Measurements from ENCODE around the gene ZNF514.
"Not testable (repeated sequence)": the region's sequence is repeated elsewhere in the genome, so short reads cannot be mapped to it uniquely, and the experiment has no call there.

Gene ZNF514

DNA sequence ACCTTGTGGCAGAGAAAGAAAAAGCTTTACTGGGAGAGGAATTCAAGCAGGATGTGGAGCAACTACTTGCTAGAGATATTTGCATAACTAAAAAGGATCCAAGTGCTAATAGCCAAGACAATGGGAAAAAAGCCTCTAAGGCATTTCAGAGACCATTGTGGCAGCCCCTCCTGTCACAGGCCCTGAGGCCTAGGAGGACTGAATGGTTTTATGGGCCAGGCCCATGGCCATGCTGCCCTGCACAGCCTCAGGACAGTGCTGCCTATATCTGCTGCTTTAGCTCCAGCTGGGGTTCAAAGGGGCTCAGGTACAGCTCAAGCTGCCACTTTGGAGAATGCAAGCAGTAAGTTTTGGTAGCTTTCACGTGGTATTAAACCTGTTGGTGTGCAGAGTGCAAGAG, 20.9 kb downstream of the ZNF514 start:
- no peak for DNase-seq (ENCODE audit: low spot score)

DNA sequence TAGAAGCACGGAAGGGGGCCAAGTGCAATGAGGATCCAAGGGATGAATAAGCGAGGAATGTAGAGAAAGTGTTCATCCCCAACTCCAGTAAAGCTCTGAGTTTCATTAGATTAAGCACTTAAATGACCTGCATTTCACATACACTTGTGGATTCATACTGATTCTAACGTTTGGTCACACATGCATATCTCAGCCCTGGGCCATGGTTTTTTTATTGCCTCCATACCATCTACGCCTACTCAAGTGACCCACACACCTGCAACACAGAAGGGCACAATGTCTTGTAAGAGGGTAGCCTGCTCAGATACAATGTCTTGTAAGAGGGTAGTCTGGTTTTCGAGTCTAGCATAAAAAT, 37.5 kb downstream of the ZNF514 start:
- no peak for DNase-seq (ENCODE audit: low spot score)

DNA sequence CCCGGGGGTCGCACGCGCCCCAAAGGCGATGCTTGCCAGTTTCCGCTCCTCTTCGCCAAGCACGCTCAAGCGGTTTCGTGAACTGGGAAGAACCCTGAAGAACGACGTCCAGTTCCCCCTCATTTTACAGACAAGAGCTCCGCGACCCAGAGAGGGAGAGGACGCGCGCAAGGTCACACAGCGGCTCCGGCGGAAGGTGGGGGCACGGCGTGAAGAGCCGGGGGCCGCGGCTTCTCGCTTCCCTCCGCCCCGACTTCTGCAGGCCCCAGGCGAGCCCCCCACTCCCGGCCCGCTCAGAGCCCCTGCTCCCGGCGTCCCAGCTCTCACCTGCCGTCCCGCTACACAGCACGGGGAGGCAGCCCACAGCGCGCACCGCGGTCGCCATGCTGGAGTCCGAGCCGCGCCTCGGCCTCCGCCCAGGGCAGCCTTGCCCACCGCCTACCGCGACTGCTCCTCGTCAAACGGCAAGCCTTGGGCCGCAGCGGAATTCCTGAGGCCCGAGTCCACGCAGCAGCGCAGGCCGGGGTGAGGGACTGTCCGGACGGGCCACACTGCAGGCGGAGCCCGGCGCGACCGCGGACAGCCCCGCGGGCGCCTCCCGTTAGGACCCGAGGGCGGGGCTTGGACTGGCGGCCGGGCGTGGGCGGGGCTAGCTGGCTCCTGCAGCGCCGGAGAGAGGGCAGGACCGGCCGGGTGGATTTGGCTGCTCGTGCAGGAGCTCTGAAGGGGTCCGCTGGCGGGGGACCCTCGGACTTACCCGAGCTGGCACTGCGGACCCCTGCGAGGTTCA, 38.0 kb downstream of the ZNF514 start, which contains the start of gene MRPS5:
Gene MRPS5 (minus strand): TSS at position 402 of the 790 bp plus-strand sequence. CDS start 17 bp downstream, at position 385.
- peak; percentile 88 for DNase-seq (ENCODE audit: low spot score)

DNA sequence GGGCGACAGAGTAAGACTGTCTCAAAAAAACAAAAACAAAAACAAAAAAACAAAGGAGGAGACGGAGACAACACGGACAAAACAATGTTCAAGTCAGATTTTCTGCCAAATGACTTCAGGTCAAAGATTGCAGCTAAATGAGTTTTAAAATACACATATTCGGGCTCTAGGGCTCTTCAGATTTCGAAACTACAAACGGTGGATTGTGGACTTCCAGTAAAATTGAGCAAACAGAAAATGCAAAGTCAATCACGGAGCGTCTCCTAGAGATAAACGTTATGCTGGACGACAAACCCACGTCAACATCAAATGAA, 38.6 kb downstream of the ZNF514 start:
- no peak for DNase-seq (ENCODE audit: low spot score)

DNA sequence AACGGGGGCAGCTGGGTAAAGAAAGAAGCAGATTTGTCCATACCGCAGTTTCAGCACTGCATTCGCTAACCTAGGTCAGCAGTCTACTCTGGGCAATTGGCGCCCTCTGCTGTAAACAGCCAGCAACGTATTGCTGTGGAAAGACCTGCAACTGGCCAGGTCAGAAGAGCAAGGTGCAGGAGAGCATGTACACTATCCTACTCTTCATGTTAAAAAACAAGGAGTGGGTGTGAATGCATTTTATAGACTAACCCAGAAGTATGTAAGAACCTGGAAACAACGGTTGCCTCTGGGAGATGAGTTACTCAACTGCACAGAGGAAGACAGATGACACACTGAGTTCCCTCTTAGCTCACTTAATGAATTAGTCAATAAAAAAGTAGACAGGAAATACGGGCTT, 44.2 kb downstream of the ZNF514 start:
- DNase-seq (ENCODE audit: low spot score): peak; percentile 67

DNA sequence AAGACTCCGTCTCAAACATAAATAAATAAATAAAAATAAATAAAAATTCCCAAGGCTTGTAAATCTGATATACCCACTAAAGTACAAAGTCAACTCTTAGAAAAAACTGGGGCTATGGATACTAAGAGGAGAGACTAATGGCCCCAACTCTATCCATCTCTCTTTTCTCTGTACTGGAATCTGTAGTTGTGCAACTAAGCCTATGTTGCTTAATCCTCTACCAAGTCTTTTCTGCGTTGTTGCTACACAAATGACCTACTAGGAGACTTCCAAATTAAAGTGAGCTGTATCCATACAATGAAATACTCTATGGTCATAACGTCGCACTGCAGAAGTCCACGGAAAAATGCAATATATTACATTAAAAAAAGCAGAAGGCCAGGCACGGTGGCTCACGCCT, 46.2 kb downstream of the ZNF514 start:
- DNase-seq (ENCODE audit: low spot score): no peak

DNA sequence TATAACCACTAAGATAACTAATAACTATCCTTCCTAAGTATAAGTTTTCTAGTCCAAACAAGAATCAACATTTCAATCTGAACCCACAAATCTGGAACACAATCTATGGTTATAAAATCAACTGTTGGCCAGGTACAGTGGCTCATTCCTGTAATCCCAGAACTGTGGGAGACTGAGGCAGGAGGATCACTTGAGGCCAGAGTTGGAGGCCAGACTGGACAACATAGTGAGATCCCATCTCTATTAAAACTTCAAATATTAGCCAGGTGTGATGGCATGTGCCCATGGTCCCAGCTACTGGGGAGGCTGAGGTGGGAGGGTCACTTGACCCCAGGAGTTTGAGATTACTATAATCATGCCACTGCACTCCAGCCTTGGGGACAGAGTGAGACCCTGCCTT, 49.3 kb downstream of the ZNF514 start:
- DNase-seq (ENCODE audit: low spot score): no peak

DNA sequence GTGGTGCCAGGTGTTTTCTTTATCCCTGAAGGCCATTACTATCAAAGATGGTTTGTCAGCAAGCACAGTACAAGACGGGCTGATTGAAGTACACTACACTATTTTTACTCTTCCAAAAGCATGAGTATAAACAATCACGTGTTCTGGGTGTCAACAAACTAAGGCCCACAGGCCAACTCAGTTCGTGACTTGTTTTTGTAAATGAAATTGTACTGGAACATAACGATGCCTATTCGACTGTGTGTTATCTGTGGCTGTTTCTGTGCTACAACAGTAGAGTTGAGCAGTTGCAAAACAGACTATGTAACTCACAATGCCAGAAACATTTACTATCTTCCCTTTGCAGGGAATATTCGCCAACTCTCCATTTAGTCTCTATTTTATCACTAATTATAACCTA, 50.4 kb downstream of the ZNF514 start:
- DNase-seq (ENCODE audit: low spot score): no peak

DNA sequence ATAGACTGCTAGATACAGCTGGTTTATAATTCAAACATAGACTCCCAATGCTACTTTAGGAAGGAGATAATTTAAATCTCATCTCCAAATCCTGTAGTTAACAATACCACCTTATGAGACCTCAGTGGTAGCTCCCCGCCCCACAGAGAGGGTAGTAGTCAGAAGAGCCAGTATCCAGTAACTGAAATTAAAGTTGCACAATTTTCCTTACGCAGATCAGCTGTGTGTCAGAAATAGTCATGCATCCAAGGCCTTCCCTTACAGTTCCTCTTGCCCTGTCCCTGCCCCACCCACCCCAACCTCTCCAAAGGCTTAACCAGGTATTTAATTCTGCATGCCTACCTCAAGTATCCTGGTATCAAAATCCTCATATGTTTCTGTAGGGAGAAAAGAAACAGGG, 53.6 kb downstream of the ZNF514 start:
- no peak for DNase-seq (ENCODE audit: low spot score)

DNA sequence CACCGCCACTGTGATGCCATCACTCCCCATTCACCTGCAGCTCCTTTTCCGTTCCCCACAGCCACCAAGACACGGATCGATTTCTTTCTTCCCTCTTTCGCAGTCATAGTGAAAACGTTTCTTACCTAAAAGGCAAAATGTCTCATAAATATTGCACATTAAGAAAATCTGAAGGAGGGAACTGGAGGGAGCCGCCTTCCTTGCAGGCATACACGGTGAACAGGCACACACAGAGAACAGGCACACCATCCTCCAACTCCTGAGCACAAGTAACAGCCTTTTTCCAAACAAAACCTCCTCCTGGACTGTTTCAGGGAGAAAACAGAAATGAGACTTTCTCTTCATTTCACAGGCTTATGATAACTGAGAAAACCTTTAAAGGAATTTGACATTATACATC, 55.0 kb downstream of the ZNF514 start:
- no peak for DNase-seq (ENCODE audit: low spot score)

DNA sequence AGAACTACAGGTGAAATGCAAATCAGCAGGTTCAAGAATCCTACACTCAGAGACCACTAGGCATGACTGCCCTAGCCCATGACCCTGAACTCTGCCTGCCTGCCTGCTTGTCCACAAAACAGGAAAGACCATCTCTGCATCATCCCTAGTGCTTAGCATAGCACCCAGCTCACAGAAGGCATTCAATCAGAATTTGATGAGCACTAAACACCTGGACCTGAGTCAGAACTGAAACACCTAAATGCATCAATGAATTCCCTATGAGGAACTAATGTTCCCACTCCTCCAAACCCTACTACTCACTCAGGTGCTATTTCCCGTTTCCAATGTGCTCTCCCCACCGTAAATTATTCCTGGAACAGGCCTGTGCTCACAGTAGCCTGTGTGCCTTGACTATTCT, 59.7 kb downstream of the ZNF514 start:
- no peak for DNase-seq (ENCODE audit: low spot score)

DNA sequence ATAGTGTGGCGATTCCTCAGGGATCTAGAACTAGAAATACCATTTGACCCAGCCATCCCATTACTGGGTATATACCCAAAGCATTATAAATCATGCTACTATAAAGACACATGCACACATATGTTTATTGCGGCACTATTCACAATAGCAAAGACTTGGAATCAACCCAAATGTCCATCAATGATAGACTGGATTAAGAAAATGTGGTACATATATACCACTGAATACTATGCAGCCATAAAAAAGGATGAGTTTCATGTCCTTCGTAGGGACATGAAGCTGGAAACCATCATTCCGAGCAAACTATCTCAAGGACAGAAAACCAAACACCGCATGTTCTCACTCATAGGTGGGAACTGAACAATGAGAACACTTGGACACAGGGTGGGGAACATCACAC, 61.4 kb downstream of the ZNF514 start:
- DNase-seq (ENCODE audit: low spot score): not testable (repeated sequence)
